Osteocyte (in vitro differentiated cells): Measurements from ENCODE around the gene ARHGEF16. TPM values are rescaled to one million over a fixed set of nuclear protein-coding genes. Genes with fewer than 3 reads are reported as not detected.
A peak's percentile ranks its signal among the peaks of the same experiment; 100 is the strongest.

Experiments
- DNase-seq: peaks from one replicate; pipeline ENCODE4 v3.0.0; 2021; ENCODE audit warnings: mixed read lengths; ENCODE audit not compliant: unreplicated experiment; ENCODE audit errors: extremely low spot score
- H3K27ac Mint-ChIP-seq: one replicate; pipeline ENCODE4 v1.8.0; 2021; ENCODE audit warnings: mild to moderate bottlenecking, mixed read lengths; ENCODE audit not compliant: unreplicated experiment
- H3K27me3 Mint-ChIP-seq: one replicate; pipeline ENCODE4 v1.8.0; 2021; ENCODE audit warnings: mixed read lengths; ENCODE audit not compliant: unreplicated experiment
- H3K36me3 Mint-ChIP-seq: one replicate; pipeline ENCODE4 v1.8.0; 2021; ENCODE audit warnings: mixed read lengths; ENCODE audit not compliant: unreplicated experiment
- H3K4me1 Mint-ChIP-seq: one replicate; pipeline ENCODE4 v1.8.0; 2021; ENCODE audit warnings: mixed read lengths; ENCODE audit not compliant: unreplicated experiment
- H3K4me3 Mint-ChIP-seq: one replicate; pipeline ENCODE4 v1.8.0; 2021; ENCODE audit warnings: mild to moderate bottlenecking, moderate library complexity, mixed read lengths; ENCODE audit not compliant: unreplicated experiment
- H3K9me3 Mint-ChIP-seq: one replicate; pipeline ENCODE4 v1.8.0; 2021; ENCODE audit warnings: mixed read lengths; ENCODE audit not compliant: unreplicated experiment
- total RNA-seq: library from RNA; stranded (reverse); gene quantifications from 2 replicates; pipeline ENCODE4 v1.2.1, GENCODE V29; 2021
- TF ChIP-seq, protein P1 (sequence below): fragments of 200-600 bp; sonication (generic); IDR thresholded peaks from 2 replicates; pipeline ENCODE4 v1.5.0; 2021; ENCODE audit warnings: antibody characterized with exemption, mild to moderate bottlenecking, moderate library complexity

ARHGEF16 gene
- total RNA-seq, 1 donor from 2014 or later = 3.2 TPM

DNA sequence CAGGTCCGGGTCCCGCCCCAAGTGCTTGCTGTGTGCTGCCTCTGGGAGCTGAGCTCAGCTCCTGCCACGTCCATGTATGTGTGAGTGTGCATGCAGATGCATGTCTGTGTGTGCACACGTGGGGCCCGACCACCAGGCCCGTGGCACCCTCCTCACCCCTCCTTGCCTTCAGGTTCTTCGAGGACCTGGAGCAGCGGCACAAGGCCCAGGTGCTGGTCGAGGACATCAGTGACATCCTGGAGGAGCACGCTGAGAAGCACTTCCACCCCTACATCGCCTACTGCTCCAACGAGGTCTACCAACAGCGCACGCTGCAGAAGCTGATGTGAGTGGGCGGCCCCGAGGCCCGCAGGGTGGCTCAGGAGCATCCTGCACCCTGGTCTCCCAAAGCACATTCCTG lies 18.4 kb downstream of the ARHGEF16 start:
- no peak overlapping the region for H3K4me3 Mint-ChIP-seq
- no peak for DNase-seq
- H3K27ac Mint-ChIP-seq = no peak overlapping the region
- H3K4me1 Mint-ChIP-seq = peaks cover 39% of the 10 kb centered on the region
- H3K9me3 Mint-ChIP-seq = no peaks in the 10 kb centered on the region
- H3K36me3 Mint-ChIP-seq = no peaks in the 10 kb centered on the region
- TF ChIP-seq, protein P1, sequence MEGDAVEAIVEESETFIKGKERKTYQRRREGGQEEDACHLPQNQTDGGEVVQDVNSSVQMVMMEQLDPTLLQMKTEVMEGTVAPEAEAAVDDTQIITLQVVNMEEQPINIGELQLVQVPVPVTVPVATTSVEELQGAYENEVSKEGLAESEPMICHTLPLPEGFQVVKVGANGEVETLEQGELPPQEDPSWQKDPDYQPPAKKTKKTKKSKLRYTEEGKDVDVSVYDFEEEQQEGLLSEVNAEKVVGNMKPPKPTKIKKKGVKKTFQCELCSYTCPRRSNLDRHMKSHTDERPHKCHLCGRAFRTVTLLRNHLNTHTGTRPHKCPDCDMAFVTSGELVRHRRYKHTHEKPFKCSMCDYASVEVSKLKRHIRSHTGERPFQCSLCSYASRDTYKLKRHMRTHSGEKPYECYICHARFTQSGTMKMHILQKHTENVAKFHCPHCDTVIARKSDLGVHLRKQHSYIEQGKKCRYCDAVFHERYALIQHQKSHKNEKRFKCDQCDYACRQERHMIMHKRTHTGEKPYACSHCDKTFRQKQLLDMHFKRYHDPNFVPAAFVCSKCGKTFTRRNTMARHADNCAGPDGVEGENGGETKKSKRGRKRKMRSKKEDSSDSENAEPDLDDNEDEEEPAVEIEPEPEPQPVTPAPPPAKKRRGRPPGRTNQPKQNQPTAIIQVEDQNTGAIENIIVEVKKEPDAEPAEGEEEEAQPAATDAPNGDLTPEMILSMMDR = no peak
- H3K27me3 Mint-ChIP-seq = no peaks in the 10 kb centered on the region

DNA sequence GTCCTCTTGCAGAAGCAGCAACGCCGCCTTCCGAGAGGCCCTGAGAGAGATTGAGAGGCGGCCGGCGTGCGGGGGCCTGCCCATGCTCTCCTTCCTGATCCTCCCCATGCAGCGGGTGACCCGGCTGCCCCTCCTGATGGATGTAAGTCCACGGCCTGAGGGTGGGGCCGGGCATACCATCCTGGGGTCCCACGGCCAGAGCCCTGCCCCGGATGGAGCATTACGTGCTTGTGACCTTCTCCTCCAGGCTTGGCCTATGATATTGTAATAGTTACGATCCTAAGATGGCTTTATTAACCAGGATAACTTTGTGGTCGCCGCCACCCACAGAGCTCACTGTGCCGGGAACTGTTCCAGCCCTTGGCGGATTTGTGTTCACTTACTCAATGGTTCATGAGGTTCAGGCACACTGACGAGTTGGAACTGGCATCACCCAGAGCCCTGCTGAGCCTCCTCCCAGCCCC lies 18.9 kb downstream of the ARHGEF16 start:
- TF ChIP-seq, protein P1 = no peak
- Mint-ChIP-seq H3K36me3 (no peaks in the 10 kb centered on the region), H3K4me3 (peak overlapping the region; percentile 40), H3K27ac (peak overlapping the region; percentile 70), H3K9me3 (no peaks in the 10 kb centered on the region), H3K4me1 (peaks cover 39% of the 10 kb centered on the region), H3K27me3 (no peaks in the 10 kb centered on the region)
- DNase-seq = no peak

DNA sequence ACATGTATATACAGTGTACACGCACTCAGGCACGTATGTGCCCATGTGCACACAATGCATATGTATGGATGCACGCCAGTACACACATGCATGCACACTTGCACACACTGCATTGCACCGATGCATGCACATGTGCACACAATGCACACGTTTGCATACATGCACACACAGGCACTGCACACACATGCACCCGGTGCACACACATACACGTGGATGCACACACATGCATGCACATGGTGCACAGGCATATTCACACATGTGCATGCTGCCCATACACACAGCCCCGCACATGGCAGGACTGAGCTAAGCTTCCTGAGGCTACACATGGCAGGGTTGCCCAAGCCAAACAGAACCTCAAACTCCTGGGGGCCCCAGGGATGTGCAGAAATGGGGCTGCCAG lies 19.6 kb downstream of the ARHGEF16 start:
- TF ChIP-seq, protein P1 = no peak
- no peak overlapping the region for H3K4me3 Mint-ChIP-seq
- H3K4me1 Mint-ChIP-seq = peaks cover 39% of the 10 kb centered on the region
- peak overlapping the region; percentile 70 for H3K27ac Mint-ChIP-seq
- H3K9me3 Mint-ChIP-seq = no peaks in the 10 kb centered on the region
- no peaks in the 10 kb centered on the region for H3K27me3 Mint-ChIP-seq
- H3K36me3 Mint-ChIP-seq = no peaks in the 10 kb centered on the region
- no peak for DNase-seq

DNA sequence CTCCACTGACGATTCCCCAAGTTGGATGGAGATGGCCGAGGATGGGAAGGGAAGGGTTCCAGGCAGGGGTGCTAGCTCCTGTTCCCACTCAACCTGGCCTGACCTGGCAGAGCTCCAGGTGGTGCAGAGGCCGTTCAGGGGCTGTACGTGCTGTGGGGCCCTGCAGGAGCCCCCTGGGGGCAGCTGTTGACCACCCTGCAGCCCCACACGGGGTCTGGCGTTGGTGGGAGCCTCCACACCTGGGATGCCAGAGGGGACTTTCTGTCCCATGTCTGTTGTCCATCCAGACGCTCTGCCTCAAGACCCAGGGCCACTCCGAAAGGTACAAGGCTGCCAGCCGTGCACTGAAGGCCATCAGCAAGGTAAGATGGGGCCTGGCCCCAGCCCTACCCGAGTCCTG lies 20.0 kb downstream of the ARHGEF16 start:
- Mint-ChIP-seq H3K27me3 (no peaks in the 10 kb centered on the region), H3K27ac (no peak overlapping the region), H3K36me3 (no peaks in the 10 kb centered on the region), H3K4me1 (peaks cover 39% of the 10 kb centered on the region), H3K9me3 (no peaks in the 10 kb centered on the region), H3K4me3 (no peak overlapping the region)
- DNase-seq = no peak
- TF ChIP-seq, protein P1 = no peak

DNA sequence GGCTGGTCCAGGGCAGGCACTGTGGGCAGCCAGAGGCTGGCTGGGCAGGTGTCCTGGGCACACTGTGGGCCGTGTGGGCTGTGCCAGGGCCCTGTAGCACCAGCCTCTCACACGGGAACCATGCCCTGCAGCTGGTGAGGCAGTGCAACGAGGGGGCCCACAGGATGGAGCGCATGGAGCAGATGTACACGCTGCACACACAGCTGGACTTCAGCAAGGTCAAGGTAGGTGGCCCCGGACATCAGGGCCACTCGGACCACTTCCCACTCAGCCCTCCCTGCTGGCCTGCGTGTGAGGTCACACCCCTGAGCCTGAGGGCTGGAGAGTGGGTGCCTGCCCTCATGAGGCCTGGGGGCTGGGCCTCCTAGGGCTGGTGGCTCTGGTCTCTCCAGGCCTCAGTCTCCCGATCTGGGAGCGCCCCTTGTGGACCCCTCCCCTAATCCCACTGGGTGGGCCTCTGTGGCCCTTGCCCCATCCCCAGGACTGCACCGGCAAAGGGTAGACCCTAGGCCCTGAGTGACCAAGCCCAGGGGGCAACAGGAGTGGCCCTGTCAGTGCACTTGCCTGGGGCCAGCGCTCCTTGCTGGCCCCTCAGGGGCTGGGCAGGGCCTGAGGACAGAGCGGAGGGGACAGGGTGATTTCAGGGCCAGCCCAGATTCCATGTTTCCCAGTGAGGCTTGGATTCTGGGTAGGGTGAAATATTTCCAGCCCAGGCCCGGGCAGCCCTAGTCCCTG lies 21.5 kb downstream of the ARHGEF16 start:
- H3K4me1 Mint-ChIP-seq = peaks cover 29% of the 10 kb centered on the region
- no peaks in the 10 kb centered on the region for H3K27me3 Mint-ChIP-seq
- DNase-seq = no peak
- TF ChIP-seq, protein P1 = no peak
- no peak overlapping the region for H3K27ac Mint-ChIP-seq
- no peaks in the 10 kb centered on the region for H3K36me3 Mint-ChIP-seq
- no peaks in the 10 kb centered on the region for H3K9me3 Mint-ChIP-seq
- H3K4me3 Mint-ChIP-seq = no peak overlapping the region
